NCI-H1694 treated with DMSO at 0.1 percent for 48 hours (cell line): ENCODE data around the gene NIN.

Experiments
- DNase-seq: peaks from one replicate; lab custom pipeline; 2025; lab: John Stamatoyannopoulos, UW

NIN gene

GRCh38 chr14:50830932-50831725 lies at the start of gene NIN:
Gene NIN, minus strand, starts transcription at chr14:50831162. Its CDS starts 9,106 bp downstream, at chr14:50822056.
- peak; percentile 60 for DNase-seq

GRCh38 chr14:50875359-50876070 lies 44.6 kb upstream of the NIN start:
- DNase-seq: no peak

- DNase-seq: no peak
These were observed 43.8 kb upstream of the NIN start for GRCh38 chr14:50874757-50875156.

GRCh38 chr14:50871914-50872732 lies 41.2 kb upstream of the NIN start, which contains the start of gene ABHD12B:
Gene ABHD12B, plus strand, starts transcription at chr14:50872053. Its CDS starts 122 bp downstream, at chr14:50872175.
- DNase-seq: no peak

GRCh38 chr14:50871228-50871627 lies 40.3 kb upstream of the NIN start:
- no peak for DNase-seq

GRCh38 chr14:50865391-50866076 lies 34.6 kb upstream of the NIN start:
- no peak for DNase-seq

GRCh38 chr14:50864946-50865345 lies 34.0 kb upstream of the NIN start:
- no peak for DNase-seq

- DNase-seq: no peak
These were observed 33.3 kb upstream of the NIN start for GRCh38 chr14:50864237-50864636.

- no peak for DNase-seq
These were observed 31.1 kb upstream of the NIN start for GRCh38 chr14:50862036-50862570.

GRCh38 chr14:50860478-50861086 lies 29.6 kb upstream of the NIN start:
- DNase-seq: peak; percentile 93

- no peak for DNase-seq
These were observed 28.3 kb upstream of the NIN start for GRCh38 chr14:50859296-50859624.

GRCh38 chr14:50856660-50857059 lies 25.7 kb upstream of the NIN start:
- DNase-seq: no peak

GRCh38 chr14:50855558-50855957 lies 24.6 kb upstream of the NIN start:
- no peak for DNase-seq

GRCh38 chr14:50854521-50854920 lies 23.6 kb upstream of the NIN start:
- DNase-seq: no peak

GRCh38 chr14:50853891-50854290 lies 22.9 kb upstream of the NIN start:
- no peak for DNase-seq

- DNase-seq: no peak
These were observed 15.4 kb upstream of the NIN start for GRCh38 chr14:50846226-50846880.

- DNase-seq: no peak
These were observed 14.2 kb upstream of the NIN start for GRCh38 chr14:50845166-50845565.

GRCh38 chr14:50844391-50844790 lies 13.4 kb upstream of the NIN start:
- no peak for DNase-seq

GRCh38 chr14:50839691-50840090 lies 8.7 kb upstream of the NIN start:
- no peak for DNase-seq

GRCh38 chr14:50839048-50839447 lies 8.1 kb upstream of the NIN start:
- DNase-seq: no peak
